Heart left ventricle (tissue), 13 donors: ENCODE results near the gene CENPH.
"Not testable (repeated sequence)": the region's sequence is repeated elsewhere in the genome, so short reads cannot be mapped to it uniquely, and the experiment has no call there.

ENCODE experiments used
- POLR2A ChIP-seq, 2 donors: fragments of 450-650 bp; IDR thresholded peaks; one replicate each; pipeline ENCODE4 v1.6.1; 2017; ENCODE audit warnings: antibody characterized with exemption in 2 of 2, mild to moderate bottlenecking in 2 of 2, moderate library complexity in 2 of 2
- TF ChIP-seq, protein P1 (sequence below), 12 donors: fragments of 200-600 bp; sonication (generic) in 4 of 12; IDR thresholded peaks; one replicate each; pipeline versions ENCODE4 v1.5.0 to v1.8.0; 2018 to 2022; ENCODE audit warnings: antibody characterized with exemption in 12 of 12, mild to moderate bottlenecking in 5 of 12
- donor health status: ischemic (EF 13 %, LVEDD 7.1; RV severe dilation, severe dysfunction).
- donor health status: DM: no; HTN: yes; CAD: no.
- donor health status: DM: no; HTN: no; CAD: no.
- donor health status: ischemic (EF 25% LVEDD 6.9; RV normal size, moderate dysfunction).
- donor health status: ischemic (EF 25% LVEDD 5.7; RV mildly dilated, moderate dysfunction).
- donor health status: ischemic (EF 35%, LVEDD 5.7; RV mildly dilated, moderate dysfunction).
- donor health status: nonischemic (EF 11% LVEDD 7.7; RV severe dilation, severe dysfunction).
- donor health status: DM: yes; HTN: yes; CAD: no.
- donor health status: PGD.
- donor health status: ischemic (EF 29% LVEDD 5.4; RV normal size, mild dysfunction).
- donor health status: nonischemic (EF 23%, LVEDD 6.1; RV moderate dilation, normal function).

DNA sequence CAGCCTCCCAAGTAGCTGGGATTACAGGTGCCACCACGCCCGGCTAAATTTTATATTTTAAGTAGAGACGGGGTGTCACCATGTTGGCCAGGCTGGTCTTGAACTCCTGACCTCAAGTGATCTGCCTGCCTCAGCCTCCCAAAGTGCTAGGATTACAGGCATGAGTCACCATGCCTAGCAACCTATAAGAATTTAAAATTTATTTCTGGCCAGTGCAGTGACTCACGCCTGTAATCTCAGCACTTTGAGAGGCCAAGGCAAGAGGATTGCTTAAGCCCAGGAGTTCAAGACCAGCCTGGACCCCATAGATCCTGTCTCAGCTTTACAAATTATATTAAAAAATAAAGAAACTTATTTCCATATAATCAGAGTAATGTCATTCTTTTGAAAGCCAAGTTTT, 66.6 kb downstream of the CENPH start:
- TF ChIP-seq, protein P1, sequence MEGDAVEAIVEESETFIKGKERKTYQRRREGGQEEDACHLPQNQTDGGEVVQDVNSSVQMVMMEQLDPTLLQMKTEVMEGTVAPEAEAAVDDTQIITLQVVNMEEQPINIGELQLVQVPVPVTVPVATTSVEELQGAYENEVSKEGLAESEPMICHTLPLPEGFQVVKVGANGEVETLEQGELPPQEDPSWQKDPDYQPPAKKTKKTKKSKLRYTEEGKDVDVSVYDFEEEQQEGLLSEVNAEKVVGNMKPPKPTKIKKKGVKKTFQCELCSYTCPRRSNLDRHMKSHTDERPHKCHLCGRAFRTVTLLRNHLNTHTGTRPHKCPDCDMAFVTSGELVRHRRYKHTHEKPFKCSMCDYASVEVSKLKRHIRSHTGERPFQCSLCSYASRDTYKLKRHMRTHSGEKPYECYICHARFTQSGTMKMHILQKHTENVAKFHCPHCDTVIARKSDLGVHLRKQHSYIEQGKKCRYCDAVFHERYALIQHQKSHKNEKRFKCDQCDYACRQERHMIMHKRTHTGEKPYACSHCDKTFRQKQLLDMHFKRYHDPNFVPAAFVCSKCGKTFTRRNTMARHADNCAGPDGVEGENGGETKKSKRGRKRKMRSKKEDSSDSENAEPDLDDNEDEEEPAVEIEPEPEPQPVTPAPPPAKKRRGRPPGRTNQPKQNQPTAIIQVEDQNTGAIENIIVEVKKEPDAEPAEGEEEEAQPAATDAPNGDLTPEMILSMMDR (IDR thresholded peaks at IDR 0.05): not testable (repeated sequence)
- TF ChIP-seq POLR2A (IDR thresholded peaks at IDR 0.05): not testable (repeated sequence)
